Nephron progenitor cell (in vitro differentiated cells): ENCODE results near the gene ZBTB22.

Experiments
- DNase-seq: peaks from one replicate; pipeline ENCODE4 v3.0.0; 2021
- H3K27ac Mint-ChIP-seq: 2 replicates; pipeline ENCODE4 v1.8.0; 2021; ENCODE audit warnings: mild to moderate bottlenecking, moderate library complexity, mixed read lengths
- H3K27me3 Mint-ChIP-seq: 2 replicates; pipeline ENCODE4 v1.8.0; 2021; ENCODE audit warnings: mild to moderate bottlenecking, low read depth, mixed read lengths; ENCODE audit not compliant: poor library complexity
- H3K36me3 Mint-ChIP-seq: 2 replicates; pipeline ENCODE4 v1.8.0; 2021; ENCODE audit warnings: low read depth, mixed read lengths
- H3K4me1 Mint-ChIP-seq: 2 replicates; pipeline ENCODE4 v1.8.0; 2021; ENCODE audit warnings: mixed read lengths
- H3K4me3 Mint-ChIP-seq: 2 replicates; pipeline ENCODE4 v1.8.0; 2021; ENCODE audit warnings: mild to moderate bottlenecking, moderate library complexity, mixed read lengths
- H3K9me3 Mint-ChIP-seq: 2 replicates; pipeline ENCODE4 v1.8.0; 2021; ENCODE audit warnings: mild to moderate bottlenecking, moderate library complexity, mixed read lengths
- CTCF ChIP-seq: fragments of 200-600 bp; sonication (generic); IDR thresholded peaks from 2 replicates; pipeline ENCODE4 v1.5.0; 2021; ENCODE audit warnings: antibody characterized with exemption

The ZBTB22 gene

GRCh38 chr6:33339193-33339592 lies 21.6 kb upstream of the ZBTB22 start:
- H3K9me3 Mint-ChIP-seq, result no peaks in the 10 kb centered on the region
- no peak overlapping the region for H3K4me3 Mint-ChIP-seq
- peaks cover 7% of the 10 kb centered on the region for H3K27me3 Mint-ChIP-seq
- no peak for DNase-seq
- TF ChIP-seq CTCF, result no peak
- no peaks in the 10 kb centered on the region for H3K36me3 Mint-ChIP-seq
- H3K27ac Mint-ChIP-seq, result no peak overlapping the region
- peaks cover 16% of the 10 kb centered on the region for H3K4me1 Mint-ChIP-seq

GRCh38 chr6:33336495-33336894 lies 19.0 kb upstream of the ZBTB22 start:
- H3K36me3 Mint-ChIP-seq, result no peaks in the 10 kb centered on the region
- H3K9me3 Mint-ChIP-seq, result no peaks in the 10 kb centered on the region
- no peak overlapping the region for H3K27ac Mint-ChIP-seq
- peaks cover 6% of the 10 kb centered on the region for H3K27me3 Mint-ChIP-seq
- no peak overlapping the region for H3K4me3 Mint-ChIP-seq
- DNase-seq, result no peak
- TF ChIP-seq CTCF, result no peak
- peaks cover 16% of the 10 kb centered on the region for H3K4me1 Mint-ChIP-seq

- no peak for DNase-seq
- no peak overlapping the region for H3K4me3 Mint-ChIP-seq
- no peak for TF ChIP-seq CTCF
- H3K27me3 Mint-ChIP-seq, result peaks cover 6% of the 10 kb centered on the region
- H3K27ac Mint-ChIP-seq, result no peak overlapping the region
- H3K4me1 Mint-ChIP-seq, result peaks cover 16% of the 10 kb centered on the region
- no peaks in the 10 kb centered on the region for H3K9me3 Mint-ChIP-seq
- H3K36me3 Mint-ChIP-seq, result no peaks in the 10 kb centered on the region
Observed at GRCh38 chr6:33335916-33336315, 18.4 kb upstream of the ZBTB22 start.

- H3K27ac Mint-ChIP-seq, result no peak overlapping the region
- peaks cover 10% of the 10 kb centered on the region for H3K27me3 Mint-ChIP-seq
- no peak overlapping the region for H3K4me3 Mint-ChIP-seq
Observed at GRCh38 chr6:33333666-33334065, 16.1 kb upstream of the ZBTB22 start.

DNA sequence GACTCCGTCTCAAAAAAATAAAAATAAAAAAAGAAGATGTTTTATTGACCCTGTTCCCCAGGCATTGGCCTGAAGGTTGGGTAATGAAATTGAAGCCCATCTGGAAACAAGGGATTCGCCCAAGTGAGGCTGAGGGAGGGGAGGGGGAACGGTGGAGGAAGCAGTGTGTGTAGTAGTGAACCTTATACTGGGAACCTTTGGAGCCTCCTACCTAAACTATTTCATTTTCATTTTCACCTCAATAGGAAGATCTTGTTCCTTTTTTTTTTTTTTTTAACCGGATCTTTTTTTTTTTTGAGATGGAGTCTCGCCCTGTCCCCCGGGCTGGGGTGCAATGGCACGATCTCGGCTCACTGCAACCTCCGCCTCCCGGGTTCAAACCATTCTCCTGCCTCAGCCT lies 13.2 kb upstream of the ZBTB22 start:
- Mint-ChIP-seq H3K27me3 (peaks cover 10% of the 10 kb centered on the region), H3K4me3 (no peak overlapping the region), H3K36me3 (no peaks in the 10 kb centered on the region)

More at GRCh38 chr6:33333666-33334065, 16.1 kb upstream of the ZBTB22 start:
- H3K9me3 Mint-ChIP-seq, result no peaks in the 10 kb centered on the region
- H3K36me3 Mint-ChIP-seq, result no peaks in the 10 kb centered on the region
- H3K4me1 Mint-ChIP-seq, result peaks cover 11% of the 10 kb centered on the region
- TF ChIP-seq CTCF, result no peak
- DNase-seq, result no peak

More for the DNA sequence above, 13.2 kb upstream of the ZBTB22 start:
- DNase-seq, result no peak
- Mint-ChIP-seq H3K27ac (no peak overlapping the region), H3K4me1 (peaks cover 10% of the 10 kb centered on the region), H3K9me3 (no peaks in the 10 kb centered on the region)
- no peak for TF ChIP-seq CTCF
